ENCODE measurements around the gene OGT. TPM values are rescaled to one million over a fixed set of nuclear protein-coding genes. Genes with fewer than 3 reads are reported as not detected.
A peak's percentile ranks its signal among the peaks of the same experiment; 100 is the strongest.
"Not testable (repeated sequence)": the region's sequence is repeated elsewhere in the genome, so short reads cannot be mapped to it uniquely, and the experiment has no call there.

The OGT gene
- total RNA-seq = 10 to 100 TPM; 50.8 to 54.0 TPM

DNA sequence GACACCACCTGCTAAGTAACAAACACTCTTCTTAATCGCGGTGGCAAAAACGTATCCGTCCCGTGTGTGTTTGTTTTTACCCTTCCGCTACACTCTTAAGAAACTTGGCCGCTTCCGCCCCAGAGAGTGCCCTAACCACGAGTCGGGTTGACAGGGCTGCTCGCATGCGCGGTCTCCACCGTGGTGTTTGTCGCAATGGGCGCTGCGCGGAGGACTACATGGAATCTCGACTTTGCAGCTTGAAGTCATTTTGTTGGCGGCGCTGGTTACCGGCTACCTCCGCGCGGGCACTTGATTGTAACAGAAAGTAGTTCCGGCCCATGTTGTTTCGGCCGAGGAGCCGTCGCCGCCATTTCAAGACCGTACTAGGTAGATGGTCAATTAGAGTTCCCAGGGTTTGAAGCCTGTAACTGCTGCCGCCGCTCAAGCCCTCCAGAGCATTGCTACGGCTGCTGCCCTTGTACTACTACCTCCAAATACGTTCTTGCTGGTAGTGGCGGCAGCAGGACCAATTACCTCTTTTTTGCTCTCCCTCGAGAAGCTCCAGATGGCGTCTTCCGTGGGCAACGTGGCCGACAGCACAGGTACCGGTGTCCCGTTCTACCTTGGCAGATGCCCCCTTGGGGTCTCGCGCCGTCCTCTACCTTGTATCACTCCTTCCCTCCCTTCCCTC is at the start of gene OGT:
TSS of gene OGT (plus strand) at position 352 of the 673 bp plus-strand sequence. CDS start at position 548, 196 bp downstream.
- peak within 1 kb of the TSS; percentile 83 to 91 for H3K27ac ChIP-seq
- H3K9me3 ChIP-seq = no peaks in the 10 kb centered on the region
- H3K36me3 ChIP-seq = peaks cover 2% of the 10 kb centered on the region
- TF ChIP-seq, protein P1, sequence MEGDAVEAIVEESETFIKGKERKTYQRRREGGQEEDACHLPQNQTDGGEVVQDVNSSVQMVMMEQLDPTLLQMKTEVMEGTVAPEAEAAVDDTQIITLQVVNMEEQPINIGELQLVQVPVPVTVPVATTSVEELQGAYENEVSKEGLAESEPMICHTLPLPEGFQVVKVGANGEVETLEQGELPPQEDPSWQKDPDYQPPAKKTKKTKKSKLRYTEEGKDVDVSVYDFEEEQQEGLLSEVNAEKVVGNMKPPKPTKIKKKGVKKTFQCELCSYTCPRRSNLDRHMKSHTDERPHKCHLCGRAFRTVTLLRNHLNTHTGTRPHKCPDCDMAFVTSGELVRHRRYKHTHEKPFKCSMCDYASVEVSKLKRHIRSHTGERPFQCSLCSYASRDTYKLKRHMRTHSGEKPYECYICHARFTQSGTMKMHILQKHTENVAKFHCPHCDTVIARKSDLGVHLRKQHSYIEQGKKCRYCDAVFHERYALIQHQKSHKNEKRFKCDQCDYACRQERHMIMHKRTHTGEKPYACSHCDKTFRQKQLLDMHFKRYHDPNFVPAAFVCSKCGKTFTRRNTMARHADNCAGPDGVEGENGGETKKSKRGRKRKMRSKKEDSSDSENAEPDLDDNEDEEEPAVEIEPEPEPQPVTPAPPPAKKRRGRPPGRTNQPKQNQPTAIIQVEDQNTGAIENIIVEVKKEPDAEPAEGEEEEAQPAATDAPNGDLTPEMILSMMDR (IDR thresholded peaks at IDR 0.05) = no peak
- H3K4me3 ChIP-seq = peak within 1 kb of the TSS; percentile 57 to 61
- peaks cover 0 to 10% of the 10 kb centered on the region in 2 donors for H3K4me1 ChIP-seq
- peak; percentile 97 for DNase-seq (ENCODE audit: low spot score)
- no peaks in the 10 kb centered on the region for H3K27me3 ChIP-seq

DNA sequence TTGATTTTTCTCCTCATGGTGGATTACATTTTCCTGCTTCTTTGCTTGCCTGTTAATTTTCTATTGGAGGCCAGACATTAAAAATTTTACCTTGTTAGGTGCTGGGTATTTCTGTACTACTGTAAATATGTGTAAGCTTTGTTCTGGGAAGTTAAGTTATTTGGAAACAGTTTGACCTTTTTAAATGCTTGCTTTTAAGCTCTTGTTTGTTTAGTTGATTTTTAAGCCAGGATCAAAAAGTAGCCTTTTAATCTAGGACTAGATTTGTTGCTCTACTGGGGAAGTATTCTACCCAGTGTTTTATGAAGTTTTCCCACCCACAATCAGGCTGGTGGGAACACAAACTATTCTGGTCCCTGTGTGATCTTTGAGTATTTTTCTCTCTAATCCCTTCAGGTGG is 45.1 kb upstream of the OGT start:
- TF ChIP-seq, protein P1 (IDR thresholded peaks at IDR 0.05) = no peak
- Histone ChIP-seq H3K27ac (no peak overlapping the region), H3K36me3 (no peaks in the 10 kb centered on the region), H3K27me3 (no peaks in the 10 kb centered on the region), H3K4me1 (no peaks in the 10 kb centered on the region), H3K9me3 (no peaks in the 10 kb centered on the region), H3K4me3 (no peak overlapping the region)
- no peak for DNase-seq (ENCODE audit: low spot score)

DNA sequence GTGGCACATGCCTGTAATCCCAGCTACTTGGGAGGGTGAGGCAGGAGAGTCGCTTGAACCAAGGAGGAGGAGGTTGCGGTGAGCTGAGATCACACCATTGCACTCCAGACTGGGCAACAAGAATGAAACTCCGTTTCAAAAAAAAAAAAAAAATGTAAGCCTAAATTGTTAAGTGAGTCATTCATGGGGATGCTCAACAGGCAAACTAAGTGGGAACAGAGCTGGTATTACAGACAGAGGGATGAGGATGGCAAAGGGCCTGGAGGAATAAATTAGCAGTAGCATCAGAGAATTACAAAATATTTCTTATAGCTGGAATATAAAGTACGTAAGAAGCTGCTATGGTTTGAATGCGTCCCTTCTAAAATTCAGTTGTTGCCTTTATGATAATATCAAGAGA is 43.4 kb upstream of the OGT start:
- H3K36me3 ChIP-seq = no peaks in the 10 kb centered on the region
- no peaks in the 10 kb centered on the region for H3K27me3 ChIP-seq
- no peak for DNase-seq (ENCODE audit: low spot score)
- H3K9me3 ChIP-seq = no peaks in the 10 kb centered on the region
- no peaks in the 10 kb centered on the region for H3K4me1 ChIP-seq
- no peak overlapping the region for H3K4me3 ChIP-seq
- TF ChIP-seq, protein P1 (IDR thresholded peaks at IDR 0.05) = no peak
- no peak overlapping the region for H3K27ac ChIP-seq

DNA sequence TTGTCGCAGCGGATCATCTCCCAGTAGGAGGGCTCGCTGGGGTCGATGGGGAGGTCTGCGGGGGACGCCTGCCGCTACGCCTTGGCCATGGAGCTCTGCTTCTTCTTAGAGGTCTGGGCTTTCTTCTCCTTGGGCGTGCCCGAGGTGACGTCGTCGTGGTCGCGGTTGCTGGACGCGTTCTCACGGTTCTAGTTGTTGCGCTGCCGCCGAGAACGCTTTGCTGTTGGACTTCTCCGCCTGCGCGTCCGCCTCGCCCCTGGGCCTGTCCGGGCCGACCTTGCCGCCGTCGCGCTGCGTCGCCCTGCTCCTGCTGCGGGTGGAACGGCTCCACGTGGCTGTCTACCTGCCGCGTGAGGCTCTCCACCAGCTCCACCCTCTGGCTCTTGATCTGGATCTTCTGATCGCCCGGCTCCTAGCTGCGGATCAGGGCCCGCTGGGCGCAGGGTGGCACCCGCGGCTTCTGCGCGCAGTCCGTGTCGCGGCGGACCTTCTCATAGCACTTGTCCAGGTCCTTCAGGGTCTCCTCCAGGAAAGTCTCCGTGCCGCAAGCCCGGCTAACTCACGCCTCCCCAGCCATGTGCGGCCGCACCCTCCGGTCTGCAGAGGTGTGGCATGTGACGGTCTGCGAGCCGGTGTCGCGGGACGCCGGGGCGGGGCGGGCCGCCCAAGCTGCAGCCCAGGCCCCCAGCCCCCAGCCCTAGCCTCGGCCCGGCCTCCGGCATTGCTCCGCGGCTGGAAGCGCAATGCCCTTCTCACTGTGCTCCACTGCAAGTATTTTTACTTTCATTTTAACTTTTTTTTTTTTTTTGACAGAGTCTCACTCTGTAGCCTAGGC is 40.5 kb upstream of the OGT start:
- Histone ChIP-seq H3K4me1 (no peaks in the 10 kb centered on the region), H3K4me3 (peak overlapping the region; percentile 47 to 57), H3K36me3 (no peaks in the 10 kb centered on the region), H3K27ac (peak overlapping the region; percentile 12 to 46), H3K9me3 (no peaks in the 10 kb centered on the region), H3K27me3 (no peaks in the 10 kb centered on the region)
- peak; percentile 60 for DNase-seq (ENCODE audit: low spot score)
- TF ChIP-seq, protein P1 (IDR thresholded peaks at IDR 0.05) = no peak

DNA sequence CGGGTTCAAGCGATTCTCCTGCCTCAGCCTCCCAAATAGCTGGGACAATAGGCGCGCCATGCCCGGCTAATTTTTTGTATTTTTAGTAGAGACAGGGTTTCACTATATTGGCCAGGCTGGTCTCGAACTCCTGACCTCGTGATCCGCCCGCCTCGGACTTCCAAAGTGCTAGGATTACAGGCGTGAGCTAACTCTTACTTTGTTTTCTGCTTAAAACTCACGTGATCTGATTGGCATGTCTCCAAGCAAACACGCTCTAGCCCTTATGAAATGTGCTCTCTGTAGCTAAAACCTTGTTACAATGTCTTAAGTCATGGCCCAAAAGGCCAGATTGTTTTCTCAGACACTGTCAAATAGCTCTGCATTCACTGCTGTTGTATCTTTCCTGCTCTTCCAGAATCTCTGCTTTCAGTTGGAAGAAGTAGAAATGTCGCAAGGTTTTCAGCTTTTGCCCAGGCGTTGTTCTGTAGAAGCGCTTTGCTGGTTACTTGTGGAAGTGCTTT is 39.7 kb upstream of the OGT start:
- no peak for DNase-seq (ENCODE audit: low spot score)
- Histone ChIP-seq H3K4me1 (no peaks in the 10 kb centered on the region), H3K4me3 (peak overlapping the region; percentile 47 to 57), H3K27me3 (no peaks in the 10 kb centered on the region), H3K27ac (no peak overlapping the region), H3K9me3 (no peaks in the 10 kb centered on the region), H3K36me3 (no peaks in the 10 kb centered on the region)
- TF ChIP-seq, protein P1 (IDR thresholded peaks at IDR 0.05) = no peak

DNA sequence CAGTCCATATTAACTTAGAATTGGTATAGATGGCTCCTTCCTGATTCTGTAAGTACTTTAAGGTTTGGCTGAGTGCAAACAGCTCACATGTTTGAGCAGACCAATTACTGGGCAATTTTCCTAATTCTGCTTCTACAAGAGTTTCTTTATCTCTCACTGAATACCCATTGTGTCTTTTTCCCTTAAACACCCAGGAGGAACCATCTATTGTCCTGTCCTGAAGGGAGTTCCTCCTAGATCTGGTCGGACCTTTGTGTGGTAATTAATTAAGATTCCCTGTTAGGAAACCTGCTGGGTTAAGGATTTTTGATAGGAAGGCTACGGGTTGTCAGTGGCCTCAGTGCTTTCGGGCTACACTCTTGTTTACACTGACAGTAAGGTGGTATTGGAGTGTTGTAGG is 36.9 kb upstream of the OGT start:
- H3K36me3 ChIP-seq; H3K4me3 ChIP-seq; H3K4me1 ChIP-seq; H3K9me3 ChIP-seq; H3K27me3 ChIP-seq; H3K27ac ChIP-seq; DNase-seq (ENCODE audit: low spot score): not testable (repeated sequence)

All from right atrium auricular region (tissue), 2 donors.